Brain pericyte (primary cell): ENCODE measurements around the gene UMODL1.

Source experiments
- DNase-seq: peaks from one replicate; pipeline ENCODE4 v3.0.0-alpha.2; 2012; ENCODE audit warnings: low read depth, low spot score

Gene UMODL1

DNA sequence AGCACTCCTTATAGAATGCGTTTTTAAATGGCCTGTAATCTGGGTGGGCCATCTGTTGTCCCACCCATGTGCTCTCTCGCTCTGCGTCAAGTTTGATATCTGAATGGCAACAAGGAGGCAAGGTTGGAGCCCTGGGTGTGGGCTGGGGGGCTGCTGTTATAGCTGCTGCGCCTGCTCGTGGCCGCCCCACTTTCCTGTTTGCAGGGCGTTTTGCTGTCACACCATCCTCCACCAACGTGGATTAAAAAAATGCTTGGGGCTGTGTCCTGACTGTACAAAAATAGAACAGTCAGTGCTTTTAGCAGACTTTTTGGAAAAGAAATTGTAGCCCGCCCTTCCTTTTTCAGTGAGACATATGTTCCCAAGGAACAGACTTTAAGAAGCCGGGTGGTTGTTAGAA is 25.4 kb downstream of the UMODL1 start:
- DNase-seq = no peak

DNA sequence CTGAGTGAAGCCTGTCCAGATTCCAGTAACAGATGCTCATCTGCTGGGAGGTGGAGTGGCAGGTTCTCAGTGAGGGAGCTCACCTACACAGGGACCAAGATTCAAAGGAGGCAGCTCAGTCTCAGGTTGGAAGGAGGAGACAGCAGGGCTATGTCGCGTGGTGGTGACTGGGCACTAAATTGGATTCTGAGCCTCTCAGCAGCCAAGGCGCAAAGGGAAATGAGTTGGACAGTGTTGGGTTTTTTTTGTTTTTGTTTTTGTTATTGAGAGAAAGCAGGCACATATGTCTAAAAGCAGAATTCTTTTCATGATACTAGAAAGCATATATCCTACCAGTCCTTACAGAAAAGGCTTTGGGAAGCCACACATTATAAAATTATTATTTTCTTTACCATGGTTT is 26.2 kb downstream of the UMODL1 start:
- no peak for DNase-seq

- peak; percentile 85 for DNase-seq
These were observed 26.8 kb downstream of the UMODL1 start for GRCh38 chr21:42097860-42098454.

DNA sequence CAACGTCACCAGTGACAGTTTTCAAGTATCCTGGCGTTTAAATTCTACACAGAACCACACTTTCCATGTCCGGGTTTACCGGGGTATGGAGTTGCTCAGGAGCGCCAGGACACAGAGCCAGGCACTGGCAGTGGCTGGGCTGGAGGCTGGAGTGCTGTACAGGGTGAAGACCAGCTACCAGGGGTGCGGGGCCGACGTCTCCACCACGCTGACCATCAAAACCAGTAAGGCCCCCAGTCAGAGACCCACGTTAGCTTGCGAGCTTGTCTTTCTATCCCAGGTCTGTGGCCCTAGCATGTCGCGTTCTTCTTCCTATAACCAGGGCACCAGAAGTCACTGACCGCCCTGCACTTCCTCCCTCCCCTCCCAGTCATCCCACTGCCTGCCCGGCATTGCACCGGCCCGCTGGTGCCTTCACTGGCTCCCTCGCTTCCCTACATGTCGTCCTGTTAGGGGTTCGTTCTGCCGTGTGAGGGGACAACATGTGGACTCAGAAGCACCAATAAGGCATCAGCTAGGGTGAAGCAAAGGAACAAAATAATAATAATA is 27.9 kb downstream of the UMODL1 start:
- DNase-seq = no peak

- no peak for DNase-seq
These were observed 30.1 kb downstream of the UMODL1 start for GRCh38 chr21:42101246-42101645.

GRCh38 chr21:42102076-42102475 is 31.0 kb downstream of the UMODL1 start:
- DNase-seq = no peak

GRCh38 chr21:42102526-42102925 is 31.4 kb downstream of the UMODL1 start:
- DNase-seq = no peak

DNA sequence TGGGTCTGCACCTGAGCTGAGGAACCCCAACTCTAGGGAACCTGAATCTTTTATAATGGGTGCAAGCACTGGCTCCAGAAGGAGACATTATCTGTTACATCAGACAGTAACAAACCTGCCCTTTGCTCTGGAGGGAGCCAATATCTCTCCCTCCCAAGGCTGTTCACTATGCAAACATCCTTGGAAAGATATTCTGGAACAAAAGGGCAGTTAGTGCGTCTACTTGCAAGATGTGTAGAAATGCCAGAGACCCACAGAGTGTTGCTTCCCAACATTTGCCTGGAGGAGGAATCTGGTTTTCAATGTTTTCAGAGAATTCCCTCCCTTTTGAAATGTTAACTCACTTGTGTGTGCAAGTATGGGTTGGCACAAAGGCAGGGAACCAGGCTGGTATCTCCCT is 31.9 kb downstream of the UMODL1 start:
- DNase-seq = no peak

GRCh38 chr21:42103843-42104242 is 32.7 kb downstream of the UMODL1 start:
- no peak for DNase-seq

DNA sequence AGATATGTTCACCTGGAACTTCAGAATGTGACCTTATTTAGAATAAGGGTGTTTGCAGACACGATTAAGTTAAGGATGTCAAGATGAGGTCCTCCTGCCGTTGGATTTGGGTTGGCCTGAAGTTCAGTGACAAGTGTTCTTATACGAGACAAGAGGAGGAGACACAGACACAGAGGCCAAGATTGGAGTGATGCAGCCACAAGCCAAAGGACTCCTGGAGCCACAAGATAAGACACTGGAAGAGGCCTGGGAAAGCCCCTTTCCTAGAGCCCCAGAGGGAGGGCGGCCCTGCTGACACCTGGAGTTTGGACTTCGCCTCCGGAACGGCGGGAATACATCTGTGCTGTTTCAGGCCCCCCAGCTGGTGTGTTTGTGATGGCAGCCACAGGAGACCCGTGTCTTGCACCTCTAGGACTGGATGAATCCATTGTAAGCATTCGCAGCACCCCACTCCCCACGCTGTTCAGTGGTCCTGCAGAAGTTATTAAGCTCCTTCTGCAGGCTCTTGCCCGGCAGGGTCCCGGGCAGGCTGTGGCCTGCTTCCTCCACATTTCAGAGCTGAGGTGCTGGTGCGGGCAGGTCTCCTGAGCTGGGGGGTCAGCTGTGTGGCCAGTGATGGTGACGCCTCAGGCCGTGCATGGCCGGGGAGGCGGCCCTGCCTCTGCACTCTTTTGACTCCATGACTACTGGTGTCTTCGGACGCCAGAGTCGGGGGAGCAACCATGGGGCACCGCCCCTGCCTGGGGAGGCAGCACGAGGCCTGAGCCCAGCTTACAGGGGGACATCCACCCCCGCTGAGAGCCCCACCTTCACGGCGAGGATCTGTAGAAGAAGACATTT is 34.6 kb downstream of the UMODL1 start:
- no peak for DNase-seq

DNA sequence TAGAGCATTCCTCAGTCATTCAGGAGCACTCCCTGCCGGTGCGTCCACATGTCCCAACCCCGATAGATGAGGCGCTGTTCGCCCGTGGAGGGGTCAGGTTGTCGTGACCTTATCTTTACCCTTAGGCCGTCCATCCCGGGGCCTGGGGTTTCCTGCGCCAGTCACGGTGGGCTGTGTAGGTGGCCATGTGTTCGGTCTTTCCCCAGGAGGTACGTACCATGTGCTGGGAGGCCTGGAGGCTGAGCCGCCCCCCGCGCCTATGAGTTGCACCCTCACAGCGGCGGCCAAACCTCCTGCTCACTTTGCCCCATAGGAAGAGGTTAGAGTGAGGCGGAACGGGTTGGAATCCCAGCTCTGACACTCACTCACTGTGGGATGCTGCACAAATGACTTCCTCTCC is 35.3 kb downstream of the UMODL1 start:
- DNase-seq = no peak

DNA sequence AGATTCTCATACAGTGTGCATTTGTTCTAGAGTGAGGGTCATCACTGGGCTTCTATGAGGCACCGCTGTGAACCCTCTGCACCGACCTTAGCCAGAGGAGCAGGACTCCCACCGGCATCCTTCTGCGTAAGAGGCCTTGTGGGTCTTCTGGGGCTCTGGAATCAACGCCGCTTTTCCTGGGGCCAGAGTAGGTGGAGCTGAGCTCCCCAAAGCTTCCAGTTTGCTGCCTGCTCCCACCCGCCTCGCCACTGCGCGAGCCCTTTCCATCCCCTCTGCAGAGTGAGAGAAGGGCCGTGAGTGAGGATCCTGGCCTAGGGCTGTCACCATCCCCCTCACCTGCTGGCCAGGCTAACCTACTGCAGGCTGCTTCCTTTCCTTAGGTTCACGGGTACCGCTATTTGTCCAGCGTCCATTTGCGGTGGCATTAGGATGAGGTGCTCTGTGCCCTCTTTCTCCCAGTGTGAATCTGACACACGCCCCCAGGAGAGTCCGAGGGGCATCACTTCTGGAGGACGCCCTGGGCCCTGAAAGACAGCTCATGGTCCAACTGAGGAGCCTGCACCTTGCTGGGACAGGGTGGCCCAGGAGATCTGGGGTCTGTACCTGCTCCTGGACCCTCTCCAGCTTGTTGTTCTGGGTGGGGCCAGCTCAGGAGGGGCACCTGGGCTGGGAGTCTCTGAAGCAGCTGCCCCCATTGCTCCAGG is 36.2 kb downstream of the UMODL1 start:
- no peak for DNase-seq

DNA sequence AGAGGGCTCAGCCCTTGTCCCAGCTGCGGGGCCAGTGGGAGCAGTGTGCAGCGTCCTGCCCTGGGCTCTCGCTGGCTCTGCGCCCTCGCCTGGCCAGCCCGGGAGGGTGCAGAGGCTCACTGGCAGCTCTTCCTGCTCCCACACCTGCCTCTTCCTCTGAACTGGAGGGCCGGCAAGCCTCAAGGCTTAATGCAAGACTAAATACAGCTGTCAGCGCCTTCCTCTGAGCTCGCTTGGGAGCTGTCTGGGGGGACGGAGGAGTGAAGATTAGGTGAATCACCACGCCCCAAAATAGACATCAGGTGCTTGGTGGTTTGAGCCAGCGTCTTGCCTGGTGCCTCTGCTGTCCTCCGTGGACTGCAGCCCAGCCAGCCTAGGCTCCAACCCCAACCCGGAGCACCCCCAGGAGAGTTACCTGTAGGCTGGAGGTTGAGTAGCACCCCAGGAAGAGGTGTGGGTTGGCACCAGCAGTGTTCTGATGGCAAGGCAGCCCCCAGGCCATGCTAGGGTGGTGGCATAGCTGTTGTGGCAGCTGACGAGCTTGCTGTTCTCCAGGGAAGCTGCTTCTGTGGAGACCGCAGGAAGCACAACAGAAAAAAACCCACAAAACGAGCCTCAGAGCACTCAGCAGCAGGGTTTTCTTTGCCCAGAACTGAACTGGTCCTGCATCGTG is 36.9 kb downstream of the UMODL1 start:
- DNase-seq = no peak

- no peak for DNase-seq
These were observed 37.6 kb downstream of the UMODL1 start for GRCh38 chr21:42108554-42109340.

DNA sequence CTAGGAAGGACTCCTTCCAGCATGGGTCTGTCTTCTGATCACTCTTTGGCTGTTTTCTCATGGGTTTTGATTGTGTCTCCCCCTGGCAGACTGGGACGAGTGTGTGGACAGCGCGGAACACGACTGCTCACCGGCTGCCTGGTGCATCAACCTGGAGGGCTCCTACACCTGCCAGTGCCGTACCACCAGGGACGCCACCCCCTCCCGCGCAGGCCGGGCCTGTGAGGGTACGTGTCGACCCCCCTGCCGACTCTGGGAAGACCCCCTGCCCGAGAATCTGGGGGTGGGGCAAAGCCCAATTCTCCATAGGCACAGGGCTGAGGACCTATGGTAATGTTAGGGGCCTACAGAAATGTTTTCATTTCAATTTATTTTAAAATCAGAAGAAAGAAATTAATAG is 38.4 kb downstream of the UMODL1 start:
- DNase-seq = no peak

DNA sequence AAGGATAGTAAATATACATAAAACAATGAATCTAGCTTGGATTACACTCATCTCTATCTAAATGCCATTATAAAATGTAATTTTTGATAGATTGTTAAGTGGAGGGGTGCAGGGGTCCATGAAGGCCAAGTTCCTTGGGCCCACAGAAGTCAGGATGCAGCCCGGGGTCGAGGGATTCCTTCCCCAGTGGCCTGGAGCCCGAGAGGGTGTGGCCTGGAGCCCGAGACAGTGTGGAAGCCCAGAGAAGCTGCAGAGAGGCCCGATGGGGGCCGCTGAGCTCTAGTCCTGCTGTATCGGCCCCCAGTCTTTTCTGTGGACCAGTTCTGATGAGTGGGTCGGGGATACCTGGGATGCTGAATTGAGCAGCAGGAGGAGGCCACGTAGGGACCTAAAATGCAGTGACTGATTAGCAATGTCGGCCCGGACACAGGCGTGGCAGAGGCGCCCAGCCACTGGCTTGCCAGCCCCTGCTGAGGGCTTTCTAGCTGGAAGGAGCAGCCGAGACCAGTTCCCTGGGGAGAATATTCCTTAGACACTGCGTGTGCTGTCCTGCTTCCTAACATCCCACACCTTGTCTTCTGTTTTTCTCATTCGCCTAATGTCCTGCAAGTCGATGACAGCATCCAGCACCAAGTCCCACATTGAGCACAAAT is 38.9 kb downstream of the UMODL1 start:
- no peak for DNase-seq

- DNase-seq = no peak
These were observed 39.8 kb downstream of the UMODL1 start for GRCh38 chr21:42110691-42111469.

- DNase-seq = no peak
These were observed 40.3 kb downstream of the UMODL1 start for GRCh38 chr21:42111470-42111743.

DNA sequence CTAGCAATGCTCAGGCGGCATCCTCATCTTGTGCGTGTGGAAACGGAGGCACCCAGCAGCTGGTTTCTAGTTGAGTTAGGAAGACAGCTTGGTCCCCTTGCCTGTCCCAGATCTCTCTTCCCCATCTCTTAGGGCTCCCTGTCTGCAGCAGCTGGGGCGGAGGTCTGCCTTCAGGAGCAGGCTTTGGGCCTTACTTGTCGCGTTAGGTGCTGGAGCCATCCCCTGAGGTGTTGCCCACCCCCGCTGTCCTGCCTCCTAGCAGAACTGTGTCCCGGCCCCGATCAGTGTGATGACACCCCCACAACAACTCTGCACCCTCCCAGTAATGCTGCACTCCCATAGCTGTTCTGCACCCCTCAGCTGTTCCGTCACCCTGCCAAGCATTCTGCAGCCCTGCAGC is 40.7 kb downstream of the UMODL1 start:
- no peak for DNase-seq

DNA sequence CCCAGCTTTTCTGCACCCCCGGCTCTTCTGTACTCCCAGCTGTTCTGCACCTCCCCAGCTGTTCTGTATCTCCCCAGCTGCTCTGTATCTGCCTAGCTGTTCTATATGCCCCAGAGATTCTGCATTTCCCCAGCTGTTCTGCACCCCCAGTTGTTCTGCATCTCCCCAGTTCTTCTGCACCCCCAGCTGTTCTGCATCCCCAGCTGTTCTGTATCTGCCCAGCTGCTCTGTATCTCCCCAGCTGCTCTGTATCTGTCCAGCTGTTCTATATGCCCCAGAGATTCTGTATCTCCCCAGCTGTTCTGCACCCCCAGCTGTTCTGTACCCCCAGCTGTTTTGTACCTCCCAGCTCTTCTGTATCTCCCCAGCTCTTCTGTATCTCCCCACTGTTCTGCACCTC is 41.1 kb downstream of the UMODL1 start:
- DNase-seq = no peak
